ENCODE data around the gene LYZL4. TPM values are rescaled to one million over a fixed set of nuclear protein-coding genes. Genes with fewer than 3 reads are reported as not detected.
A peak's percentile ranks its signal among the peaks of the same experiment; 100 is the strongest.

The LYZL4 gene
- total and polyA plus RNA-seq, 2 experiments from 2014 or later = not detected

- Histone ChIP-seq H3K79me2 (ENCODE audit: insufficient read depth) (no peaks in the 10 kb centered on the region), H3K36me3 (ENCODE audit: low read depth) (no peaks in the 10 kb centered on the region), H3K27me3 (replicated peaks; ENCODE audit: insufficient read depth) (no peaks in the 10 kb centered on the region), H3K4me1 (ENCODE audit: insufficient read depth) (no peaks in the 10 kb centered on the region), H3K27ac (no peak overlapping the region), H4K20me1 (ENCODE audit: insufficient read depth) (no peaks in the 10 kb centered on the region; the same call in 1 of the 2 replicates), H2AFZ (no peak overlapping the region), H3K9me2 (ENCODE audit: insufficient read depth) (no peaks in the 10 kb centered on the region), H3K4me2 (ENCODE audit: unreplicated experiment) (no peak overlapping the region), H3K9me3 (ENCODE audit: low read depth) (no peaks in the 10 kb centered on the region), H3F3A (ENCODE audit: insufficient read depth) (no peaks in the 10 kb centered on the region), H3K9ac (no peak overlapping the region), H3K4me3 (no peak overlapping the region)
- no peak for DNase-seq
- TF ChIP-seq EZH2 (IDR thresholded peaks at IDR 0.05; ENCODE audit: insufficient read depth, poor library complexity, severe bottlenecking) (no peak), EZH2phosphoT487 (IDR thresholded peaks at IDR 0.05; ENCODE audit: insufficient read depth, low read depth) (no peak)
- in situ Hi-C loops (cut with MboI) = no loop called here
- WGBS, 2 experiments (ENCODE audit: low coverage in 1 of 2, low lambda C conversion rate in 2 of 2, missing lambda C conversion rate in 2 of 2) = 4 to 9% methylated on average over 1 of the region's 1 CpG
These were observed 53.1 kb downstream of the LYZL4 start for GRCh38 chr3:42357335-42357734.

- H3K9me2 ChIP-seq (ENCODE audit: insufficient read depth) = no peaks in the 10 kb centered on the region
- H2AFZ ChIP-seq = no peak overlapping the region
- TF ChIP-seq EZH2phosphoT487 (IDR thresholded peaks at IDR 0.05; ENCODE audit: insufficient read depth, low read depth) (no peak), EZH2 (IDR thresholded peaks at IDR 0.05; ENCODE audit: insufficient read depth, poor library complexity, severe bottlenecking) (no peak)
- no peaks in the 10 kb centered on the region for H3K36me3 ChIP-seq (ENCODE audit: low read depth)
- H3F3A ChIP-seq (ENCODE audit: insufficient read depth) = no peaks in the 10 kb centered on the region
- in situ Hi-C loops (cut with MboI) = no loop called here
- no peak overlapping the region for H3K4me3 ChIP-seq
- no peaks in the 10 kb centered on the region for H3K79me2 ChIP-seq (ENCODE audit: insufficient read depth)
- DNase-seq = no peak
- no peaks in the 10 kb centered on the region for H3K27me3 ChIP-seq (replicated peaks; ENCODE audit: insufficient read depth)
- no peak overlapping the region for H3K4me2 ChIP-seq (ENCODE audit: unreplicated experiment)
- no peaks in the 10 kb centered on the region for H3K9me3 ChIP-seq (ENCODE audit: low read depth)
- H3K4me1 ChIP-seq (ENCODE audit: insufficient read depth) = no peaks in the 10 kb centered on the region; the same call in 1 of the 2 replicates
- no peaks in the 10 kb centered on the region; the same call in 1 of the 2 replicates for H4K20me1 ChIP-seq (ENCODE audit: insufficient read depth)
- H3K27ac ChIP-seq = no peak overlapping the region
- H3K9ac ChIP-seq = no peak overlapping the region
These were observed 54.8 kb downstream of the LYZL4 start for GRCh38 chr3:42355612-42356011.

- no peaks in the 10 kb centered on the region for H3K79me2 ChIP-seq (ENCODE audit: insufficient read depth)
These were observed 56.8 kb downstream of the LYZL4 start for GRCh38 chr3:42353631-42354030.

GRCh38 chr3:42351207-42351606 is 59.2 kb downstream of the LYZL4 start:
- Histone ChIP-seq H3K4me2 (ENCODE audit: unreplicated experiment) (no peak overlapping the region), H2AFZ (no peak overlapping the region), H3K36me3 (ENCODE audit: low read depth) (no peaks in the 10 kb centered on the region), H3K27ac (no peak overlapping the region), H4K20me1 (ENCODE audit: insufficient read depth) (no peaks in the 10 kb centered on the region; the same call in 1 of the 2 replicates), H3K79me2 (ENCODE audit: insufficient read depth) (no peaks in the 10 kb centered on the region), H3F3A (ENCODE audit: insufficient read depth) (no peaks in the 10 kb centered on the region), H3K9ac (no peak overlapping the region), H3K9me2 (ENCODE audit: insufficient read depth) (no peaks in the 10 kb centered on the region), H3K4me1 (ENCODE audit: insufficient read depth) (no peaks in the 10 kb centered on the region; the same call in 1 of the 2 replicates), H3K27me3 (replicated peaks; ENCODE audit: insufficient read depth) (peaks cover 16% of the 10 kb centered on the region; the same call in 1 of the 2 replicates), H3K9me3 (ENCODE audit: low read depth) (no peaks in the 10 kb centered on the region), H3K4me3 (no peak overlapping the region)
- peak; percentile 62 for DNase-seq
- in situ Hi-C loops (cut with MboI) = no loop called here
- WGBS, 2 experiments (ENCODE audit: low coverage in 1 of 2, low lambda C conversion rate in 2 of 2, missing lambda C conversion rate in 2 of 2) = 6 to 12% methylated on average over 2 of the region's 2 CpGs
- TF ChIP-seq EZH2phosphoT487 (IDR thresholded peaks at IDR 0.05; ENCODE audit: insufficient read depth, low read depth) (no peak), EZH2 (IDR thresholded peaks at IDR 0.05; ENCODE audit: insufficient read depth, poor library complexity, severe bottlenecking) (no peak)

More at GRCh38 chr3:42353631-42354030, 56.8 kb downstream of the LYZL4 start:
- Histone ChIP-seq H3K27ac (no peak overlapping the region), H2AFZ (no peak overlapping the region), H3K4me3 (no peak overlapping the region), H3K36me3 (ENCODE audit: low read depth) (no peaks in the 10 kb centered on the region), H4K20me1 (ENCODE audit: insufficient read depth) (no peaks in the 10 kb centered on the region; the same call in 1 of the 2 replicates), H3K9ac (no peak overlapping the region), H3K27me3 (replicated peaks; ENCODE audit: insufficient read depth) (0 out of 2 replicates have a peak, but pooled peaks cover 7% of the 10 kb centered on the region), H3F3A (ENCODE audit: insufficient read depth) (no peaks in the 10 kb centered on the region), H3K9me2 (ENCODE audit: insufficient read depth) (no peaks in the 10 kb centered on the region), H3K4me2 (ENCODE audit: unreplicated experiment) (no peak overlapping the region), H3K4me1 (ENCODE audit: insufficient read depth) (no peaks in the 10 kb centered on the region; the same call in 1 of the 2 replicates), H3K9me3 (ENCODE audit: low read depth) (no peaks in the 10 kb centered on the region)
- in situ Hi-C loops (cut with MboI) = no loop called here
- TF ChIP-seq EZH2phosphoT487 (IDR thresholded peaks at IDR 0.05; ENCODE audit: insufficient read depth, low read depth) = no peak
- TF ChIP-seq EZH2 (IDR thresholded peaks at IDR 0.05; ENCODE audit: insufficient read depth, poor library complexity, severe bottlenecking) = no peak
- DNase-seq = no peak
